Measurements from ENCODE around the gene ZSCAN2. TPM values are rescaled to one million over a fixed set of nuclear protein-coding genes. Genes with fewer than 3 reads are reported as not detected.

Gene ZSCAN2
- total RNA-seq, 1 experiment from 2014 or later, result 17.4 TPM

DNA sequence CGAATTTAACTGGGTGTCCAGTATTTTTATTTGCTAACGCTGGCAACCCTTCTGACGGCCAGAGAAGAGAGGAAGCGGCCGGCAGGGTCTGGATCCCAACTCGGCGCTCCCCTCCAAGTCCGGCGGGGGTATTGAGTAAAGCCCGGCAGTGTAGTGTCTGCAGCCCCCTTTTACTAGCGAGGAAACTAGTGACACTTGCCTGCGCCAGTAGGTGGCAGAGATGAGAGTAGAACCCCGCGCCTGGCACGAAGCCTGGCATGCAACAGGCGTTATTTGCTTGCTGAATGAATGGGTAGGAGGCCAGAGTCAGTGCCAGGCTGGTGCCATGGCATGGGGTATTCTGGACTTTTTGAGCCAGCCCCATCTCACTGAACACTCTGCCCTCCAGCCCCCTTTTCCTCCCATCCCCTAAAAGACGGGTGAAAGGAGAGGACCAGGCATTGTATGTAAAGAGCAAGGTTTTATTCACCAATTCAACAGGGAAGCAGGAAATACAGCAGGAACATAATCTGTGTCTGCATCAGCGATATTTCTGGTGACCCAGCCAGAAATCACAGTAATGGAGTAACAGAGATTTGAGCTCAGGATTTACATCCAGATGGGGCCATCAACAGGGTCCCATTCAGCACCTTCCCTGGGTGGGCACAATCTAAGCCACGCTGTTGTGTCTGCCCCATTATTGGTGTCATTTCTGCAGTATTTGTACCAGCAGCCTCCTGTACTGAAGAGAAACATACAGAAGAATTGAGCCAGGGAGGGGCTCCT, 54.1 kb downstream of the ZSCAN2 start:
- in situ Hi-C loops (cut with HindIII; ENCODE audit: low pct_unique_long_range_greater_than_20kb, low sequenced_read_pairs), result no loop called here
- peak; percentile 90 for DNase-seq (ENCODE audit: low read depth, low spot score)

DNA sequence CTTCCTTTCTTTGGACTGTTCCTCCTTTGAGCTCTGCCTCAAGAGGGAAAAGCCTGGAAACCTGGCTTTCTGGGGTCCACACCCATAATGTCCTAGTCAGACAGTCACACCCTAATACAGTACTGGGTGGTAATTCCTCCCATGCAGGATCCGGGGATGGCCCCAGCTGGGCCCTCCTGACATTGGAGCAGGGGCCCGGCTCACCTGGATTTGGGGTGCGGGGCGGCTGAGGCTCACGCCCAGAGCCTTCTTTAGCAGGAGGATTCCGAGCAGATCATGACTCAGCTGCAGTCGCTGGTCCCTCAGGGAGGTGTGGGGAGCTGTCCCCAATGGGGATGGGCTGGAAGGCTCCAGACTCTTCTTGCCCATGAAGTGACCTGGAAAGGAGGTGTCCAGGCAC, 56.2 kb downstream of the ZSCAN2 start:
- in situ Hi-C loops (cut with HindIII; ENCODE audit: low pct_unique_long_range_greater_than_20kb, low sequenced_read_pairs), result no loop called here
- DNase-seq (ENCODE audit: low read depth, low spot score), result no peak

DNA sequence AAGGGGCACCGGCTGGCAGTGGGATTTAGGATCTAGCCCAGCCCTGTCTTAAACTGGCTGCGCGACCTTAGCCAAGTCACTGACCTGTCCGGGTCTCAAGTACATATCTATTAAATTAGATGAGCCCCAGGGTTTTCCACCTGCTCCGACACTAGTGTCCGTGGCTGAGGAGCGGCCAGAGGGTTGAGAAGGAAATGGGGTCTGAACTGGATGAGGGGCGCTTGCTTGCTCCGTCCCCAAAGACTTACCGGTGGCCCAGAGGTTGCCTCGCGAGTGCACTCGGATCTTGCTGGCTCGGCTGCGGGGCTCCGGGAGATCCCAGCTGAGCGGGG, 56.9 kb downstream of the ZSCAN2 start:
- DNase-seq (ENCODE audit: low read depth, low spot score), result no peak
- in situ Hi-C loops (cut with HindIII; ENCODE audit: low pct_unique_long_range_greater_than_20kb, low sequenced_read_pairs), result no loop called here

DNA sequence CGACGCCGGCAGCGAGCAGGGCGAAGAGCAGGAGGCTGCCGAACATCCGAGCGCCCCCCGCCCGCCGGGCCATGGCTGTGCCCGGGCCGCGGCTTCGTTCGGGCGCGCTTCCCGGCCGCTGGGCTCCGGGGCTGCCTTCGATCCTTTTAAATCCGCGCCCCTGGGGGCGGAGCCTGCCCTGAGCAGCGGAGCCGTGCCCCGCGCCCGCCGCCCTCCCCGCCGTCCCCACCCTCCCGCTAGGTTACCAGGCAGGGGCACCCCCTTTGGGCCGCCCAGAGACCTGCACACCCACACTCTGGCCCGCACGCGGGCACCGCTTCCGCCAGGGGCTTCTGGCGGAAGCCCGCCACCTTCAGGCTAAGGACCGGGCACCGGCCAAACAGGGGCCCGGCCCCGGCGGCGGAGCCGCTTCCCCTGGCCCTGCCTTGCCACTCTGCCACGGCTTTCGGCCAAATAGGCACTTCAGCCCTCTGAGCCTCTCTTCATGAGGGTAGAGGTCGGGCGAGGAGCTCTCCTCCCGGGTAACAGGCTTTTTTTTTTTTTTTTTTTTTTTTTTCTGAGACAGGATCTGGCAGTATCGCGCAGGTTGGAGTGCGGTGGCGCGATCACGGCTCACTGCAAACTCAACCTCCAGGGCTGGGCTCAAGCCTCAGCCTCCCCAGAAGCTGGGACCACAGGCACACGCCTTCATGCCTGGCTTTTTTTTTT, 57.4 kb downstream of the ZSCAN2 start, which contains the start of gene NMB:
NMB (minus strand) TSS at position 120 of the 708 bp plus-strand sequence; CDS start at position 73, 47 bp downstream.
- DNase-seq (ENCODE audit: low read depth, low spot score), result peak; percentile 50
- in situ Hi-C loops (cut with HindIII; ENCODE audit: low pct_unique_long_range_greater_than_20kb, low sequenced_read_pairs), result no loop called here

DNA sequence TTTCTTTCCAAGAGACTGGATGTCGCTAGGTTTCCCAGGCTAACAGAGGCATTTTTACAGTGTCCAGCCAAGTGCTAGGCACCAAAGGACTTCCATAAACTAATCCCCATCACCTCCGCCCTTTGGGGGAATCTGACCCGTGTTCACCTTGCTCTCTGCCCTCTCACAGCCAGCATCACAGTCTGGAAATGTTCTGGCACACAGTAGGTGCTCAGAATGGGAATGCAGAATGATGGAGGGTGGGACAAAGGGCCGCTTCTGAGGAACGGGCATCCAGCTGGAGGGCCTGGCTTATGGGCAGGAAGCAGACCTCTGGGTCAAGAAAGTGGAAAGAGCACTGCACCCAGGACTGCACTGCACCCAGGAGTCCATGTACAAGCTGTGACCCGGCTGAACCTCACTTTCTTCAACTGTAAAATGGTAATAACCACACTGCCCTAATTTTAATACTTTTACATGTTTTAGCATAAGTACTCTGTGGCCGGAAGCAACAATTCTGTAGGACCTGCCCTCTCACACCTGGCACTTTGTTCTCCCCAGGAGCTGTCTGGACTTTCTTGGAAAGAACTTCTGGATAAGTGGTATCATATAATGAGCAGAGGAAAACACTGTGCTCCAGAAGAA, 58.1 kb downstream of the ZSCAN2 start:
- in situ Hi-C loops (cut with HindIII; ENCODE audit: low pct_unique_long_range_greater_than_20kb, low sequenced_read_pairs), result no loop called here
- no peak for DNase-seq (ENCODE audit: low read depth, low spot score)

DNA sequence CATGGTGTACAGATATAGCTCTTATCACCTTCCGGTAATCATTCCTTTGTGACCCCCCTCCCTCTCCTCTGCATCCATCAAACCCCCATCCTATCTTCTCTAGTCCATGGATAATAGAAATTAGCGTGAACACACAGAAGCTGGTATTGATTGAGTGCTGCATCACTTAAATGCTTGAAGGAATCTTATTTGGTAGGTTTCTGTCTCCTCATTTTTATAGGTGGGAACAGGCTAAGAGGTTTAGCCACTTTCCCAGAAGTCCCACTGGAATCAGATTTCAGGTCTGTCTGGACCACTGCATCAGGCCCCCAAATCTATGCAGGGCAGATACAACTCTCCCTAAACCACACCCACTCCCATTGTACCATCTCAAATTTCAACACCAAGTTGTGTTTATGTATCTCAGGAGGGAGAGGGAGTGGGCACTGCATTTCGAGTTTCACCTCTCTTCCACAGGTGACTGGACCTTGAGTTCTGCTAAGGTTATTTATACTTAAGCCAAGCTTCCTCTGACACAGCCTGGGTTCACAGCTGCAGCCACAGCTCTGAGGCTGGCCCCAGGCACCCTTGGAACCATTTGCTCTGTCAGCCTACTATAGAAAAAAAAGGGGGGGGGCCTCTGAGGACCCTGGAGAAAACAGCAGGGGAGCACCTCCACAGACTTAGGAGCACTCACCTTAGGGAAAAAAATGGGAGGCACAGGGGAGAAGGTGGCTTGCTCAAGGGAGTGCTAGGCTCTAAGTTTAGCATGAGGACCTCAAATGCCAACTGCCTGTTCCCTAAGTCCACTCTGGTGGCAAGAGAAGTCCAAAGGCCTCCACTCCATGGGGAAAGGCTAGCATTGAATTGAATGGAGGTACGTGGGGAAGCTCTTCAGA, 59.3 kb downstream of the ZSCAN2 start:
- in situ Hi-C loops (cut with HindIII; ENCODE audit: low pct_unique_long_range_greater_than_20kb, low sequenced_read_pairs), result no loop called here
- DNase-seq (ENCODE audit: low read depth, low spot score), result no peak

DNA sequence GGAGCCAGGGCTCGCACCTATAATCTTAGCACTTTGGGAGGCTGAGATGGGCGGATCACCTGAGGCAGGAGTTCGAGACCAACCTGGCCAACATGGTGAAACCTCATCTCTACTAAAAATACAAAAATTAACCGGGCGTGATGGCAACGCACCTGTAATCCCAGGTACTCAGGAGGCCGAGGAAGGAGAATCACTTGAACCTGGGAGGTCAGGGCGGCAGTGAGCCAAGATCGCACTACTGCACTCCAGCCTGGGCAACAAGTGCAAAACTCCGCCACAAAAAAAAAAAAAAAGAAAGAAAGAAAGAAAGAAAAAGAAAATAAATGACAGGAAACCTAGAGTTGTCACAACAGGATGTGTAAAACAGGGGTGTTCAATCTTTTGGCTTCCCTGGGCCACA, 60.2 kb downstream of the ZSCAN2 start:
- no peak for DNase-seq (ENCODE audit: low read depth, low spot score)
- in situ Hi-C loops (cut with HindIII; ENCODE audit: low pct_unique_long_range_greater_than_20kb, low sequenced_read_pairs), result no loop called here

DNA sequence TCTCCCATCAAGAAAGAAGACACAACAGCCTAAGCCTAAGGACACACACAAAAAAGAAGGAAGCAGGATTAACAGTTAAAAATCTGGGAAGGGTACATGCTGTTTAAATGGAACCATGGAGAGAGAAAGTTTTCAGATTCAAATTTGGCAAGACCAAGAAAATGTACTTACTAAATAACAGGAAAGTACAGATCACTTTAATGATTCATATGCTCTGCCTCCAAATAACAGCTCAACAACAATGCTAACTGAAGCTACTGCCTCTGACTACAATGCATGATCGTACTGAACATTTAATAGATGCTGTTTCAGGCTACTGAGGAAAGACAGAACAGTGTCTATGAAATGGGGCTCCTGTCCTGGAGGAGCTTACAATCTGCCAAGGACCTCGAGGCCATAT, 65.6 kb downstream of the ZSCAN2 start:
- DNase-seq (ENCODE audit: low read depth, low spot score), result no peak
- in situ Hi-C loops (cut with HindIII; ENCODE audit: low pct_unique_long_range_greater_than_20kb, low sequenced_read_pairs), result no loop called here

DNA sequence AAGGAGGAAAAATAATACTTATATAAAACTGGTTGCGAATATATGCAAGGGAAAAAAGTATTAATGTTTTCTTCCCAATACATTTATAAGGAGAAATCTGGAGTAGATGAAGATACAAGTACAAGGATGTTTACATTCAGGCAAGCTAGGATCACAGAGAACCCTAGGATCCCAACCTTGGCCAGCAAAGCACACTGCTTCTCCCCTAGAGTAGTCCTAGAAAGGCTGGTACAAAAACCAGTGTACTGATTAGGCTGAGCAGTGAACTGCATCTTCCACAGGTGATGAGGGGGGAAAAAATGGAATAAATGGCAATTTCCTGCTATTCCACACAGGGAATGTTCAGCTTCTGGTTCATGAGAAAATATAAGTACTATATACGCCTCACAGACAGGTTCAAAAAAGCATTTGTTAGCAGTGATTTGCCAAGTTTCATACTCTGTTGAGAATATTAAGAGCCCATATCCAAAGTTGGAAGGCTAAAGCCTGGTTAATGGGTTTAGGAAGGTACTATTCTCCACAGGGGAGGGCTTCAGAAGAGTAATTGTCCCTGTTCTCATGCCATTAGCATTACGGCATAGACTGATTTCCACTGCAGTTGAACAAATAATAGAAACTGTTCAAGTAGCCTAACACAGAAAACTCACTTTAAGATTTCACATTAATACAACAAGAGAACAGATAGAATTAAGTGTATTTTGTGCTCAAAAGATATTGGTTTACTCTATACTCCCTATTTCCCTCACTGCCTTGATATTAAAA, 67.6 kb downstream of the ZSCAN2 start:
- DNase-seq (ENCODE audit: low read depth, low spot score), result no peak
- in situ Hi-C loops (cut with HindIII; ENCODE audit: low pct_unique_long_range_greater_than_20kb, low sequenced_read_pairs), result no loop called here

DNA sequence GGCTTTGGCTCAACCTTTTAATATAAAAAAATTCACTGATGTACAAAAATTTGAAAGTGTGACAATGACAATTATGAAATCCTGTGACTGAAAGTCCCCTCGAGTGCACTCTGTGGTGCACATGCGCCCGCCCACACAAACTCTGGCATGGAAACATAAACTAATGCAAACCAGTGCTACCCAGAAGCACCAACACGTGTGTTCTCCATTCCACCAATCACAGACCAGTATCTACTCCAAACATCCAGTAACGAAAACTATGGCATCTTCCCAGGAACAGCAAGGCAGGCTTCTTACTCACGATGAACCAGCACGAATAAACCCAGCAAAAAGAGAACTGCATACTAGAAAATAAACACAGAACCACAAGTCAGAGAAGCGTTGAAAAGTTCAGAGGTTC, 68.9 kb downstream of the ZSCAN2 start:
- DNase-seq (ENCODE audit: low read depth, low spot score), result no peak
- in situ Hi-C loops (cut with HindIII; ENCODE audit: low pct_unique_long_range_greater_than_20kb, low sequenced_read_pairs), result no loop called here

DNA sequence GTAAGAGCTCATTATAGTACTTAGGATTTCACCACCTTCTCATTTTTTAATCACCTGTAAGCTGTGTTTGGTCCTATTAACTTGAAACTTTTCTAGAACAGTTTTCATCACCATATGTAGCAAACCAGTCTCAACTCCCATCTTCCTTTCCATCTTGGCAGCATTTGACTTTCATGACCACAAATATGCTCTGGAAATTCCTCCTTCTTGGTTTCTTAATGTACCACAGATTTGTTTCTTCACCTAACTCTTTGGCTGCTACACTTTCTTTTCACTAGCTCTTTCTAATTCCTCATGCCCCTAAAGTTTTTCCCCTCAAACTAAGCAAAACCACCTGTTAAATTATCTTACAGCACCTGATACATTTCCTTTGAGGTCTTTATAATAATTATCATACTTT, 70.4 kb downstream of the ZSCAN2 start:
- in situ Hi-C loops (cut with HindIII; ENCODE audit: low pct_unique_long_range_greater_than_20kb, low sequenced_read_pairs), result no loop called here
- DNase-seq (ENCODE audit: low read depth, low spot score), result no peak

Other genes starting within 250 kb of the ZSCAN2 start
- gene WDR73, start 53.3 kb downstream of the ZSCAN2 start, total RNA-seq (2014; rRNA removed; shearing (Covaris generic)), result 31.5 and 32.0 TPM in 2 replicates
- 2.5 and 5.4 TPM in 2 replicates for gene NMB, start 57.2 kb downstream of the ZSCAN2 start, total RNA-seq (2014; rRNA removed; shearing (Covaris generic))
- 276 and 279 TPM in 2 replicates for gene SEC11A, start 115.1 kb downstream of the ZSCAN2 start, total RNA-seq (2014; rRNA removed; shearing (Covaris generic))
- gene ZNF592, start 147.6 kb downstream of the ZSCAN2 start, total RNA-seq (2014; rRNA removed; shearing (Covaris generic)), result 4.5 and 6.8 TPM in 2 replicates
- gene ALPK3, start 216.3 kb downstream of the ZSCAN2 start, total RNA-seq (2014; rRNA removed; shearing (Covaris generic)), result 0.03 TPM in 2 replicates